ENCODE measurements around the gene TTLL13. TPM values are rescaled to one million over a fixed set of nuclear protein-coding genes. Genes with fewer than 3 reads are reported as not detected.

Gene TTLL13, protein sequence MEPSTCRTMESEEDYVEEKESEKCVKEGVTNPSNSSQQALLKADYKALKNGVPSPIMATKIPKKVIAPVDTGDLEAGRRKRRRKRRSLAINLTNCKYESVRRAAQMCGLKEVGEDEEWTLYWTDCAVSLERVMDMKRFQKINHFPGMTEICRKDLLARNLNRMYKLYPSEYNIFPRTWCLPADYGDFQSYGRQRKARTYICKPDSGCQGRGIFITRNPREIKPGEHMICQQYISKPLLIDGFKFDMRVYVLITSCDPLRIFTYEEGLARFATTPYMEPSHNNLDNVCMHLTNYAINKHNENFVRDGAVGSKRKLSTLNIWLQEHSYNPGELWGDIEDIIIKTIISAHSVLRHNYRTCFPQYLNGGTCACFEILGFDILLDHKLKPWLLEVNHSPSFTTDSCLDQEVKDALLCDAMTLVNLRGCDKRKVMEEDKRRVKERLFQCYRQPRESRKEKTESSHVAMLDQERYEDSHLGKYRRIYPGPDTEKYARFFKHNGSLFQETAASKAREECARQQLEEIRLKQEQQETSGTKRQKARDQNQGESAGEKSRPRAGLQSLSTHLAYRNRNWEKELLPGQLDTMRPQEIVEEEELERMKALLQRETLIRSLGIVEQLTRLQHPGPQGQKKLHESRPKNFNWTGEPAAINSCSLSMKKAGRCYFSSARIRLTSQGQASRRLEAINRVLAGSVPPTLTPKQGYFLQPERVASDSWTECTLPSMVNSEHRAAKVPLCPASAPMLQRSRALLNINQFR
- 0.21 TPM in 2 replicates for total RNA-seq
- 0.39 TPM in 1 of 2 replicates, not detected in the other for polyA plus RNA-seq

GRCh38 chr15:90249203-90249863 lies at the start of gene TTLL13:
Gene TTLL13, plus strand, starts transcription at chr15:90249556. Its CDS starts 1,075 bp downstream, at chr15:90250631.
- peak; percentile 93 to 97 for DNase-seq (ENCODE audit: low read depth in 1 of 2, low spot score in 1 of 2)
- TF ChIP-seq, protein P1, sequence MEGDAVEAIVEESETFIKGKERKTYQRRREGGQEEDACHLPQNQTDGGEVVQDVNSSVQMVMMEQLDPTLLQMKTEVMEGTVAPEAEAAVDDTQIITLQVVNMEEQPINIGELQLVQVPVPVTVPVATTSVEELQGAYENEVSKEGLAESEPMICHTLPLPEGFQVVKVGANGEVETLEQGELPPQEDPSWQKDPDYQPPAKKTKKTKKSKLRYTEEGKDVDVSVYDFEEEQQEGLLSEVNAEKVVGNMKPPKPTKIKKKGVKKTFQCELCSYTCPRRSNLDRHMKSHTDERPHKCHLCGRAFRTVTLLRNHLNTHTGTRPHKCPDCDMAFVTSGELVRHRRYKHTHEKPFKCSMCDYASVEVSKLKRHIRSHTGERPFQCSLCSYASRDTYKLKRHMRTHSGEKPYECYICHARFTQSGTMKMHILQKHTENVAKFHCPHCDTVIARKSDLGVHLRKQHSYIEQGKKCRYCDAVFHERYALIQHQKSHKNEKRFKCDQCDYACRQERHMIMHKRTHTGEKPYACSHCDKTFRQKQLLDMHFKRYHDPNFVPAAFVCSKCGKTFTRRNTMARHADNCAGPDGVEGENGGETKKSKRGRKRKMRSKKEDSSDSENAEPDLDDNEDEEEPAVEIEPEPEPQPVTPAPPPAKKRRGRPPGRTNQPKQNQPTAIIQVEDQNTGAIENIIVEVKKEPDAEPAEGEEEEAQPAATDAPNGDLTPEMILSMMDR (IDR thresholded peaks at IDR 0.05; ENCODE audit: low read depth, low read length), result peak; percentile 6
- Histone ChIP-seq H3K4me1 (ENCODE audit: low read depth) (peaks cover 5% of the 10 kb centered on the region), H3K27me3 (no peaks in the 10 kb centered on the region), H3K36me3 (no peaks in the 10 kb centered on the region), H3K27ac (peak within 1 kb of the TSS; percentile 57), H3K9me3 (ENCODE audit: low read depth) (no peaks in the 10 kb centered on the region), H3K4me3 (peak within 1 kb of the TSS; percentile 50)

DNA sequence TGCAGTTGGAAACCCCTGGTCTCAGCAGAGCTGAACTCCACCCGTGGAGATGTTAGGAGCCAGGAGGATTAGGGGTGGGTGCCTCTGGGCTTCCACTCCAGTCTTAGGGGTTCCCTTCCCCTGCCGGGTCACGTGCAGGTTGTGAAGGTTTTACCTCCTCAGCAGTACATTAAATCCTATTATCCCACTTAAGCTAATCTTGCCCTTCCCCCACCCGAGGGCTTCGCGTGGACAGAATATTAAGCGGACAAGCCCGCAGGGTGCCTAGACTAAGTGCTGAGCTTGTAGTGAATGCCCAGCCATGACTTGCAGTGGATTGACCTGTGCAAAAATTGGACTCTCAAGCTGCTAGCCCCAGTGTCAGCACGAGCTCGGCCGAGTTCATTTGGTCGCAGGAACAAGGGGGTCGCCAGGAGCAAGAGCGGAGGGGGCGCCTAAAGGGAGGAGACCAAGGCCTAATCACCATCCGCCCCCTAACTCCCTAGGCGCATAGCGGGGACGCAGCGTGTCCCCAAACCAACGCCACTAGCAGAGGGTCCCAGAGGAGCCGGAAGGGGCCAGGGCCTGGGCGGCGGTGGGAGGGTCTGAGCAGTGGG lies 48.7 kb upstream of the TTLL13 start:
- H3K27ac ChIP-seq, result peak overlapping the region; percentile 73
- TF ChIP-seq, protein P1 (IDR thresholded peaks at IDR 0.05; ENCODE audit: low read depth, low read length), result no peak
- H3K36me3 ChIP-seq, result no peaks in the 10 kb centered on the region
- no peaks in the 10 kb centered on the region for H3K9me3 ChIP-seq (ENCODE audit: low read depth)
- no peak for DNase-seq (ENCODE audit: low read depth in 1 of 2, low spot score in 1 of 2)
- peak overlapping the region; percentile 87 for H3K4me3 ChIP-seq
- H3K27me3 ChIP-seq, result no peaks in the 10 kb centered on the region
- peaks cover 11% of the 10 kb centered on the region for H3K4me1 ChIP-seq (ENCODE audit: low read depth)

DNA sequence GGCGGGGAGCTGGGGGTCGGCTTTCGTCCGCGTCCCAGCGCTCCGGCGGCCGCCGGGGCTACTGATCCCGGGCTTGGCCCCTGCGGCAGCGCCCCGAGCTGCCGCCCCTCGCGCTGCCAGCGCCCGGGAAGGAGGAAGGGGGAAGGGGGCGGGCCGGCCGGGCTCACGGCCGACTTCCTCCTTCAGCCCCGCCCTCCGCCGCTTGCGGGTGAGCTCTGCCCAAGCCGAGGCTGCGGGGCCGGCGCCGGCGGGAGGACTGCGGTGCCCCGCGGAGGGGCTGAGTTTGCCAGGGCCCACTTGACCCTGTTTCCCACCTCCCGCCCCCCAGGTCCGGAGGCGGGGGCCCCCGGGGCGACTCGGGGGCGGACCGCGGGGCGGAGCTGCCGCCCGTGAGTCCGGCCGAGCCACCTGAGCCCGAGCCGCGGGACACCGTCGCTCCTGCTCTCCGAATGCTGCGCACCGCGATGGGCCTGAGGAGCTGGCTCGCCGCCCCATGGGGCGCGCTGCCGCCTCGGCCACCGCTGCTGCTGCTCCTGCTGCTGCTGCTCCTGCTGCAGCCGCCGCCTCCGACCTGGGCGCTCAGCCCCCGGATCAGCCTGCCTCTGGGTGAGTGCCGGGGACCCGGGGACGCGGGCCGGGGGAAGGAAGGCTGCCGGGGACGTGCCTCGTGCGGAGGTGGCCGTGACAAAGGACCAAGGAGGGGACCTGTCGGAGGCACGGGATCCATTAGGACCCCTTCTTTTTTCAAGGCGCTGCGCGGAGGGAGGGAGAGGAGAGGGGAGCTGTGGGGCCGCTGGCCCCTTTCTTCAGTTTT lies 48.0 kb upstream of the TTLL13 start, which contains the start of gene SEMA4B:
Gene SEMA4B, plus strand, starts transcription at position 201 of the 814 bp plus-strand sequence. Its CDS starts 249 bp downstream, at position 450.
- H3K36me3 ChIP-seq, result no peaks in the 10 kb centered on the region
- no peaks in the 10 kb centered on the region for H3K27me3 ChIP-seq
- peak within 1 kb of the TSS; percentile 73 for H3K27ac ChIP-seq
- H3K4me3 ChIP-seq, result peak within 1 kb of the TSS; percentile 87
- peak; percentile 56 to 91 for DNase-seq (ENCODE audit: low read depth in 1 of 2, low spot score in 1 of 2)
- peaks cover 18% of the 10 kb centered on the region for H3K4me1 ChIP-seq (ENCODE audit: low read depth)
- TF ChIP-seq, protein P1 (IDR thresholded peaks at IDR 0.05; ENCODE audit: low read depth, low read length), result no peak
- H3K9me3 ChIP-seq (ENCODE audit: low read depth), result no peaks in the 10 kb centered on the region

DNA sequence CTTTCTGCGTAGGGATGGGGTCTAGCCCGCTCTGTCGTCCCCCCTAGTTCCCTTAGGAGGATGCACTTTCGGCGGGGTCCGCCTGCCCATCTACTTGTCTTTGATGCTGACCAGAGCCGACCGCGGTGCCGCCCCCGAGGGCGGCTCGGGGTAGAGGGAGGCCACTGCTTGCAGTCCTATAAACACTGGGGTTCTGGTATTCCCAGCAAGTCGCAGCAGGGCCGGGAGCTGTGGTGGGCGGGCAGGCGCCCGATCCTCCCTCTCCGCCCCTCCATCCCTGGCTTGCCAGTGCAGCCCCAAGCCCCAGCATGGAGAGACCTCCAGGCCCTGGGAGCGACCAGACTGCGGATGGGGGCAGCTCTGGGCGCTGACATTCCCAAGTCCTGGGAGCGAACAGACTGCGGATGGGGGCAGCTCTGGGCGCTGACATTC lies 47.4 kb upstream of the TTLL13 start:
- peak in 1 of 2 donors; percentile 43 for DNase-seq (ENCODE audit: low read depth in 1 of 2, low spot score in 1 of 2)
- Histone ChIP-seq H3K27ac (peak overlapping the region; percentile 73), H3K36me3 (no peaks in the 10 kb centered on the region), H3K27me3 (no peaks in the 10 kb centered on the region), H3K9me3 (ENCODE audit: low read depth) (no peaks in the 10 kb centered on the region), H3K4me1 (ENCODE audit: low read depth) (peaks cover 20% of the 10 kb centered on the region), H3K4me3 (peak overlapping the region; percentile 87)
- TF ChIP-seq, protein P1 (IDR thresholded peaks at IDR 0.05; ENCODE audit: low read depth, low read length), result no peak

Data from cardiac muscle cell (in vitro differentiated cells and primary cell).